ENCODE data around the gene BHLHA9.

The BHLHA9 gene

DNA sequence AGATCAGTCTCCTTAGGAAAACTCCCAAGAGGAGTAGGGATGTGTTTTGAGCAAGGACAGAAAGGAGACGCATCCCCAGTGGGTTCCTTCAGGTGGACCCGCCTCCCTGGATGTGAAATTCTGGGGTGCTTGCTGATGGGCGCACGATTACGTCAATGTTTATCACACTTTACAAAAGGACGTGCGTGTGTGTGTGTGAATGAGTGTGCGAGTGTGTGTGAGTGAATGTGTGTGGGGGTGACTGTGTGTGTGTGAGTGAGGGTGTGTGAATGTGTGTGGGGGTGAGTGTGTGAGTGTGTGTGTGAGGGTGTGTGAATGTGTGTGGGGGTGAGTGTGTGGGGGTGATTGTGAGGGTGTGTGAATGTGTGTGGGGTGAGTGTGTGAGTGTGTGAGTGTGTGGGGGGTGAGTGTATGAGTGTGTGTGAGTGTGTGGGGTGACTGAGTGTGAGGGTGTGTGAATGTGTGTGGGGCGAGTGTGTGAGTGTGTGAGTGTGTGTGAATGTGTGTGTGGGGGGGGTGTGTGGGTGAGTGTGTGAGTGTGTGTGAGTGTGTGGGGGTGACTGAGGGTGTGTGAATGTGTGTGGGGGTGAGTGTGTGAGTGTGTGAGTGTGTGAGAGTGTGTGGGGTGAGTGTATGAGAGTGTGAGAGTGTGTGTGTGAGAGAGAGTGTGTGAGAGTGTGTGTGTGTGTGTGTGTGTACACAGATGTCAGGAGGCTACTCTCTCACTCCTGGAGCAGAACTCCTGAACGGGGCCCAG lies 5.1 kb downstream of the BHLHA9 start:
- no peaks in the 10 kb centered on the region for H3K36me3 ChIP-seq (ENCODE audit: control insufficient read depth, insufficient read depth, low read length)
- H3K4me3 ChIP-seq (ENCODE audit: low read depth, low read length), result no peak overlapping the region
- H3K27ac ChIP-seq (ENCODE audit: low read depth, low read length), result no peak overlapping the region
- no peaks in the 10 kb centered on the region for H3K4me1 ChIP-seq (ENCODE audit: control insufficient read depth, insufficient read depth, low read length)
- H3K9ac ChIP-seq (ENCODE audit: low read length), result no peak overlapping the region
- H3K27me3 ChIP-seq (ENCODE audit: control insufficient read depth, insufficient read depth, low read length), result no peaks in the 10 kb centered on the region; the same call in 1 of the 2 replicates
- no peaks in the 10 kb centered on the region for H3K9me3 ChIP-seq (ENCODE audit: control insufficient read depth, insufficient read depth, low read depth, low read length)

DNA sequence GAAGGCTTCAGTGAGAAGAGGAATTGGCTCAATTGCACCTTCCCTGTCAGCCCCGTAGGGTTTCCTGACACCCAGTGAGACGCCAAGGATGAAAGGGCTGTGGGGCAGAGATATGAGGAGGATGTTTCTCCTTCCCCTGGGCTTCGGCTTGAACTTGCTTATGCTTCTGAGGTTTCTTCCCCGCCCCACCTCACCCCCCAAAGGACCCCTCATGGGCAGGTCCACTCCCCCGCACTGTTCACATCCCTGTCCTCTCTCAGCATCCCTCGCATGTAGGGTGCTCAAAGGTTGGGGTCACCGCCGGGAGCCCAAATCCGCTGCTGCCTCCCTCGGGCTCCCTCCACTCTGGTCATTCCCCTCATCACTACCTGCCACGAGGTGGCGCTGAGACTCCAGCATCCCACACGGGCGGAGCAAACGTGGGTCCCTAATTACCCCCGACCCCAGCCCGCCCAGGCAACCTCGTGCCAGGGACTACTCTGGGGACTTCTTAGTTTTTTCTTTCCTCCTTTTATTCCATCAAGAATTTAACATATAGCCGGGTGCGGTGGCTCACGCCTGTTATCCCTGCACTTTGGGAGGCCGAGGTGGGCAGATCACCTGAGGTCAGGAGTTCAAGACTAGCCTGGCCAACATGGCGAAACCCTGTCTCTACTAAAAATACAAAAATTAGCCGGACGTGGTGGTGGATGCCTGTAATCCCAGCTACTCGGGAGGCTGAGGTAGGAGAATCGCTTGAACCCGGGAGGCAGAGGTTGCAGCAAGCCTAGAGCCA lies 5.9 kb downstream of the BHLHA9 start:
- Histone ChIP-seq H3K36me3 (ENCODE audit: control insufficient read depth, insufficient read depth, low read length) (no peaks in the 10 kb centered on the region), H3K27me3 (ENCODE audit: control insufficient read depth, insufficient read depth, low read length) (no peaks in the 10 kb centered on the region; the same call in 1 of the 2 replicates), H3K4me1 (ENCODE audit: control insufficient read depth, insufficient read depth, low read length) (no peaks in the 10 kb centered on the region), H3K4me3 (ENCODE audit: low read depth, low read length) (no peak overlapping the region), H3K9me3 (ENCODE audit: control insufficient read depth, insufficient read depth, low read depth, low read length) (no peaks in the 10 kb centered on the region), H3K9ac (ENCODE audit: low read length) (no peak overlapping the region), H3K27ac (ENCODE audit: low read depth, low read length) (no peak overlapping the region)

DNA sequence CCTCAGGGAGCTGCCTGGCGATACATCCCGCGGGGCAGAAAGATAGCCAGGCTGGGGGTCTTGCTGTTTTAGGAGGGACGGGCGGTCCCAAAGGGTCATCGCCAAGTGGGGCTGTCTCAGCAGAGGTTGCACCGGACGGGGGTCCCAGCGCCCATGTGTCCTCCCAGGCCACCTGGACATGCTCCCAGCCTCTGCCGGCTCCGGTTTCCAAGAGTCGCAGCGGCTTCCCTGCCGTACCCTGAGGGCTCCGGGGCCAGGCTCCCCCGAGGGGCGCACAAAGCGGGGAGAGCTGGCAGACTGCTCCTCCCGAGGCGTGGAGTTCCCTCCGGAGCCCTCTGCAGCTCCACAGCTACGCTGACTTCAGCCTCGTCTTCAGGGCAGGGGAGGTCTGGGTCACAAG lies 10.4 kb downstream of the BHLHA9 start:
- Histone ChIP-seq H3K4me1 (ENCODE audit: control insufficient read depth, insufficient read depth, low read length) (no peaks in the 10 kb centered on the region), H3K4me3 (ENCODE audit: low read depth, low read length) (no peak overlapping the region), H3K9me3 (ENCODE audit: control insufficient read depth, insufficient read depth, low read depth, low read length) (no peaks in the 10 kb centered on the region), H3K36me3 (ENCODE audit: control insufficient read depth, insufficient read depth, low read length) (no peaks in the 10 kb centered on the region), H3K27ac (ENCODE audit: low read depth, low read length) (no peak overlapping the region), H3K27me3 (ENCODE audit: control insufficient read depth, insufficient read depth, low read length) (no peaks in the 10 kb centered on the region), H3K9ac (ENCODE audit: low read length) (no peak overlapping the region)

DNA sequence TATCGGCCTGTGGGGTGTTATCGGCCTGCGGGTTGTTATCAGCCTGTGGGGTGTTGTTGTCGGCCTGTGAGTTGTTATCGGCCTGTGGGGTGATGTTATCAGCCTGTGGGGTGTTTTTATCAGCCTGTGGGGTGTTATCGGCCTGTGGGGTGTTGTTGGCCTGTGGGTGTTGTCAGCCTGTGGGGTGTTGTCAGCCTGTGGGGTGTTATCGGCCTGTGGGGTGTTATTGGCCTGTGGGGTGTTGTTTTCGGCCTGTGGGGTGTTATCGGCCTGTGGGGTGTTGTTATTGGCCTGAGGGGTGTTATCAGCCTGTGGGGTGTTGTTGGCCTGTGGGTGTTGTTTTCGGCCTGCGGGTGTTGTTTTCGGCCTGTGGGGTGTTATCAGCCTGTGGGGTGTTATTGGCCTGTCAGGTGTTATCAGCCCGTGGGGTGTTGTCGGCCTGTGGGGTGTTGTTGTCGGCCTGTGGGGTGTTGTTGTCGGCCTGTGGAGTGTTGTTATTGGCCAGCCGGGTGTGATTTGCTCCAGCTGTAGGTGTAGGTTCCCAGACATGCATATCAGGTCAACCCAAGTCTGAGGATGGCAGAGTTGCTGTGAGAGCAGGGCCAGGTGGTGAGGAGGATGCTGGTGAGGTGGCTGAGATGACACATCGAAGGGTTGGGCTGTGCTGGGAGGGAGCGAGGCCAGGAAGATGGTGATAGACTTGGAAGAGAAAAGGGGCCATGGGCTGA lies 16.3 kb downstream of the BHLHA9 start:
- no peak overlapping the region for H3K27ac ChIP-seq (ENCODE audit: low read depth, low read length)
- no peaks in the 10 kb centered on the region for H3K36me3 ChIP-seq (ENCODE audit: control insufficient read depth, insufficient read depth, low read length)
- no peak overlapping the region for H3K4me3 ChIP-seq (ENCODE audit: low read depth, low read length)
- no peaks in the 10 kb centered on the region for H3K4me1 ChIP-seq (ENCODE audit: control insufficient read depth, insufficient read depth, low read length)
- no peaks in the 10 kb centered on the region for H3K27me3 ChIP-seq (ENCODE audit: control insufficient read depth, insufficient read depth, low read length)
- no peak overlapping the region for H3K9ac ChIP-seq (ENCODE audit: low read length)
- peaks cover 8% of the 10 kb centered on the region for H3K9me3 ChIP-seq (ENCODE audit: control insufficient read depth, insufficient read depth, low read depth, low read length)

DNA sequence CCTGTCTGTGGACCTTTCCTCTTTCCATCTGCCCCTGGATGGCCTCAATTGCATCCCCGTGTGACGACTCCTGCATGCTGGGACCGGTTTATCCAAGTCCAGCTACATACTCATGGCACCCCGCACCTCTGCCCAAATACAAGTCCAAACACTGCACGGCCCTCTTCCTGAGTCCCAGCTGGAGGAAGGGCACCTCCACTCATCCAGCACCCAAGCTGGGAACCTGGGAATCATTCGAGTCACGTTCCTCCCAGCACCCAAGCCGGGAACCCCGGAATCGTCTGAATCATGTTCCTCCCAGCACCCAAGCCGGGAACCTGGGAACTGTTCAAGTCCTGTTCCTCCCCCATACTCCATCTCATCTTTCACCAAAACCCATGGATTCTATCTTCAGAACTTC lies 19.5 kb downstream of the BHLHA9 start:
- Histone ChIP-seq H3K4me1 (ENCODE audit: control insufficient read depth, insufficient read depth, low read length) (no peaks in the 10 kb centered on the region), H3K27me3 (ENCODE audit: control insufficient read depth, insufficient read depth, low read length) (no peaks in the 10 kb centered on the region), H3K4me3 (ENCODE audit: low read depth, low read length) (no peak overlapping the region), H3K9ac (ENCODE audit: low read length) (no peak overlapping the region), H3K9me3 (ENCODE audit: control insufficient read depth, insufficient read depth, low read depth, low read length) (peaks cover 8% of the 10 kb centered on the region), H3K27ac (ENCODE audit: low read depth, low read length) (no peak overlapping the region), H3K36me3 (ENCODE audit: control insufficient read depth, insufficient read depth, low read length) (no peaks in the 10 kb centered on the region)

DNA sequence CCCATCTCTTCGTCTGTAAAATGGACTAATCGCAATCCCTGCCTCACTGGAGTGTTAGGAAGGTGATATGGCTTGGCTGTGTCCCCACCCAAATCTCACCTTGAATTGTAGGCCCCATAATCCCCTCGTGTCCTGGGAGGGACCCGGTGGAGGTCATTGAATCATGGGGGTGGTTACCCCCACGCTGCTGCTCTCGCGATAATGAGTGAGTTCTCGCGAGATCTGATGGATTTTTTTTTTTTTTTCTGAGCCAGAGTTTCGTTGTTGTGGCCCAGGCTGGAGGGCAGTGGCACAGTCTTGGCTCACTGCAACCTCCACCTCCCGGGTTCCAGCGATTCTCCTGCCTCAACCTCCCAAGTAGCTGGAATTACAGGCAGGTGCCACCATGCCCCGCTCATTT lies 20.4 kb downstream of the BHLHA9 start:
- Histone ChIP-seq H3K9ac (ENCODE audit: low read length) (no peak overlapping the region), H3K27me3 (ENCODE audit: control insufficient read depth, insufficient read depth, low read length) (no peaks in the 10 kb centered on the region), H3K4me1 (ENCODE audit: control insufficient read depth, insufficient read depth, low read length) (no peaks in the 10 kb centered on the region), H3K4me3 (ENCODE audit: low read depth, low read length) (no peak overlapping the region), H3K36me3 (ENCODE audit: control insufficient read depth, insufficient read depth, low read length) (no peaks in the 10 kb centered on the region), H3K9me3 (ENCODE audit: control insufficient read depth, insufficient read depth, low read depth, low read length) (peaks cover 8% of the 10 kb centered on the region), H3K27ac (ENCODE audit: low read depth, low read length) (no peak overlapping the region)

DNA sequence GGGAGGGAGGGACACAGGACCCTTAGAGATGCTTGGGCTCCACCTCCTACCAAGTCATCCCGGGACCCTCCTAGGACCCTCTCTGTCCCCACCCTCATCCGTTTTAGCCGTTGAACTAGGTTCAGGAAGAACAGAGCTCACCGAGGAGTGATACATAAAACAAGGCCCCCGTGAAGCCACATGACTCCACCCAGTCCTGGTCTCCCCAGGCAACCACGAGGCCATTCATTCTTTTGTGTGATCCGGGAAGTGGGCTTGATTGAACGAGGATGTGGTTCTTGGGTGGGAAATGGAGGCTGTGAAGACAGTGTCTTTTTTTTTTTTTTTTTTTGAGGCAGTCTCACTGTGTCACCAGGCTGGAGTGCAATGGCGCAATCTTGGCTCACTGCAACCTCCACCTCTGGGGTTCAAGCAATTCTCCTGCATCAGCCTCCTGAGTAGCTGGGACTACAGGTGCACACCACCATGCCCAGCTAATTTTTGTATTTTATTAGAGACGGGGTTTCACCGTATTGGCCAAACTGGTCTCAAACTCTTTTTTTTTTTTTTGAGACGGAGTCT lies 24.0 kb downstream of the BHLHA9 start:
- H3K27ac ChIP-seq (ENCODE audit: low read depth, low read length), result no peak overlapping the region
- H3K27me3 ChIP-seq (ENCODE audit: control insufficient read depth, insufficient read depth, low read length), result peaks cover 17% of the 10 kb centered on the region
- H3K9ac ChIP-seq (ENCODE audit: low read length), result no peak overlapping the region
- H3K4me1 ChIP-seq (ENCODE audit: control insufficient read depth, insufficient read depth, low read length), result peaks cover 10% of the 10 kb centered on the region
- H3K9me3 ChIP-seq (ENCODE audit: control insufficient read depth, insufficient read depth, low read depth, low read length), result 0 out of 2 replicates have a peak, but pooled peaks cover 3% of the 10 kb centered on the region
- no peak overlapping the region for H3K4me3 ChIP-seq (ENCODE audit: low read depth, low read length)
- H3K36me3 ChIP-seq (ENCODE audit: control insufficient read depth, insufficient read depth, low read length), result no peaks in the 10 kb centered on the region

DNA sequence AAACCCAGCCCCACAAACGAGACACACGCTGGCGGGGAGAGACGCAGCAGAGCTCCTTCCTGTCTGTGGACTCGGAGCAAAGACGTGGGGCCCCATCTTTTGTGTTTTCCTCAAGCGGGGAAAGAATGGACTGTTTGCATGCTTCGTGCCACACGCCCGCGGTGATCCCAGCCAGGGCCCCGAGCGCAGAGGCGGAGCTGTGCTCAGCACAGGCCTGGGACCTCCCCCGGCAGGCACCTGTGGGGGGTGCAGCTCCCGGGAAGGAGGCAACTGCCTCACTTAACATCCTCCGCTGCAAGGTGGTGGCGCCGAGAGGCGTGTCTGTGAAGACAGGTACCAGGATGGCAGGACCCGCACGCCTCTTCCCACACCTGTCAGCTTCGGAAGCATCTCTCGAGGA lies 28.4 kb downstream of the BHLHA9 start:
- H3K4me1 ChIP-seq (ENCODE audit: control insufficient read depth, insufficient read depth, low read length), result peaks cover 10% of the 10 kb centered on the region
- peaks cover 21% of the 10 kb centered on the region for H3K27me3 ChIP-seq (ENCODE audit: control insufficient read depth, insufficient read depth, low read length)
- H3K9me3 ChIP-seq (ENCODE audit: control insufficient read depth, insufficient read depth, low read depth, low read length), result no peaks in the 10 kb centered on the region
- no peaks in the 10 kb centered on the region for H3K36me3 ChIP-seq (ENCODE audit: control insufficient read depth, insufficient read depth, low read length)
- peak overlapping the region; percentile 18; the same call in 1 of the 2 replicates for H3K4me3 ChIP-seq (ENCODE audit: low read depth, low read length)
- H3K9ac ChIP-seq (ENCODE audit: low read length), result no peak overlapping the region
- no peak overlapping the region for H3K27ac ChIP-seq (ENCODE audit: low read depth, low read length)

DNA sequence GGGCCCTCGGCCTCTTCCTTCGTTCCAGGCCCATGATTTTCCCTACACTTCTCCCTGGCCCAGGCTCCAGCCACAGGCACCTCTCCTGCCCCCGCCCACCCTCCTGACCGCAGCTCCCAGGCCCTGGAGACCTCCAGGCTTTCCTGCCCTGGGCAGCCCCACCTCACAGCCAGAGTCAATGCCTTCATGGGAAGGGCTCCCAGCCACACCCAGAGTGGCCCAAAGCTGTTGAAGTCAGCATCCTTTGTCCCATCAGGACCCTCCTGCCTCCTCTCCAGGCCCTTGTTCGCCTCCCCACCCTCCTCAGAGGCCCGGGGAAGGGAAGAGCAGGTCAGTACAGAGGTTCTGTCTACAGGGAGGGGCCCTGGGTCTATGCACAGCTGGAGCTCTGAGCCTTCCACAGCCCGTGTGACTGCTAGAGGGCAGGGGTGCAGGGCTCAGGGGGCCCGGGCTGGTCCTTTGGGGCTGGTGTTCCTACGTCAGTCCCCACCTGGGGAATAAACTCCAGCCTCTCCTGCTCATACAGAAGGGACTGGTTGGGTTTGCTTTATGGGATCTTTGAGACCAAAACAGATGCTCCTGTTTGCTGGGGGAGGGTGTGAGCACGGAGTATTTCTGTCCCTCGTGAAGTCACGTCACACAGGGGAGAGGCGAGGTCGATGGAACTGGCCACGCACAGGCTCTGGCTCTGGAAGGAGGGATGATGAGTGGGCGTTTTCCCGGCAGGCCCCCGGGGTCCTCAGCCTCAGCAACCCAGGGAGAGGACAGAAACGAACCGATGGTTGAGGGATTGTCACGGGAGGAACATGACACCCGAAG lies 29.5 kb downstream of the BHLHA9 start:
- H3K27ac ChIP-seq (ENCODE audit: low read depth, low read length), result no peak overlapping the region
- H3K4me1 ChIP-seq (ENCODE audit: control insufficient read depth, insufficient read depth, low read length), result peaks cover 10% of the 10 kb centered on the region
- no peaks in the 10 kb centered on the region for H3K36me3 ChIP-seq (ENCODE audit: control insufficient read depth, insufficient read depth, low read length)
- peaks cover 21% of the 10 kb centered on the region for H3K27me3 ChIP-seq (ENCODE audit: control insufficient read depth, insufficient read depth, low read length)
- H3K9me3 ChIP-seq (ENCODE audit: control insufficient read depth, insufficient read depth, low read depth, low read length), result no peaks in the 10 kb centered on the region
- H3K9ac ChIP-seq (ENCODE audit: low read length), result no peak overlapping the region
- no peak overlapping the region for H3K4me3 ChIP-seq (ENCODE audit: low read depth, low read length)

DNA sequence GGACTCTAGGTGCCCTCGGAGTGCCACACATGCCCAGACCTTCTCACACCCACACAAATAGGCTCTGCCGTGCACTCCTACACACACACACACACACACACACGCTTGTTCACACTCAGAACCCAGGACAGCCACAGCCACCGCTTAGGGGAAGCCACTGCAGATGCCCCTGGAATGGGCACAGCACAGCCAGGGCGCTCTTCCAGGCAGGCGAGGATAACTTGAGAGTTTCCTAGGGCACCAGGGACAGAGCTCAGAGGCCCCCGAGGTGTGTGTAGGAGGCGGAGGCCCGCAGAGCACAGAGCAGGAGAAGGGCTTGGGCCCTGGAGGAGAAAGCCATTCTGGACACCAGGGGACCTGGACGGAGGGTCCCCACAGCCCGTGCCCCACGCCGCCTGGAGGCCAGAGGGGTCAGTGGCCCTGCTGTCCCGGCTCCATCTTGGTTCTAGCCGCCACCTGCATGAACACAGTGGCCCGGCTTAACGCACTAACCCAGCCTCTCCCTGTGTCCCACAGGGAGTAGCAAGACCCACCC lies 30.2 kb downstream of the BHLHA9 start:
- Histone ChIP-seq H3K27me3 (ENCODE audit: control insufficient read depth, insufficient read depth, low read length) (peaks cover 21% of the 10 kb centered on the region), H3K4me3 (ENCODE audit: low read depth, low read length) (no peak overlapping the region), H3K9ac (ENCODE audit: low read length) (no peak overlapping the region), H3K9me3 (ENCODE audit: control insufficient read depth, insufficient read depth, low read depth, low read length) (no peaks in the 10 kb centered on the region), H3K4me1 (ENCODE audit: control insufficient read depth, insufficient read depth, low read length) (peaks cover 10% of the 10 kb centered on the region), H3K36me3 (ENCODE audit: control insufficient read depth, insufficient read depth, low read length) (no peaks in the 10 kb centered on the region), H3K27ac (ENCODE audit: low read depth, low read length) (no peak overlapping the region)

All from HUES6 (cell line).